SK-N-SH (cell line): ENCODE results near the gene PASK. TPM values are rescaled to one million over a fixed set of nuclear protein-coding genes. Genes with fewer than 3 reads are reported as not detected.

Source experiments
- CTCF ChIA-PET: fragments of 300-600, 350-600 bp; formaldehyde crosslinking; extraction: SDS; loops from one replicate; lab custom pipeline; 2021; lab: Yijun Ruan, JAX
- POLR2A ChIA-PET: fragments of 350-600 bp; sonication (Branson Sonifier 250); formaldehyde crosslinking; extraction: SDS; loops from one replicate; lab custom pipeline; 2020; ENCODE audit warnings: antibody characterized with exemption, inconsistent platforms; lab: Yijun Ruan, JAX
- DNase-seq: peaks from one replicate; pipeline ENCODE4 v3.0.0; 2012
- H2AFZ ChIP-seq: fragments of 200-600 bp; sonication (generic); 2 replicates; pipeline ENCODE4 v1.8.1; 2016; ENCODE audit warnings: antibody characterized with exemption, mild to moderate bottlenecking, low read depth
- H3F3A ChIP-seq: fragments of 200-600 bp; sonication (generic); replicated peaks from 2 replicates; pipeline ENCODE3; 2016; ENCODE audit warnings: antibody characterized with exemption, mild to moderate bottlenecking; ENCODE audit not compliant: insufficient read depth
- H3K27ac ChIP-seq, 2 experiments: fragments of 200-500 bp in 1 of 2; fragments of 200-600 bp in 1 of 2; sonication (Bioruptor generic) in 1 of 2; sonication (generic), shearing (Covaris generic) in 1 of 2; 2 replicates each; pipeline versions ENCODE4 v1.5.1 to v1.6.1; 2014 to 2016; ENCODE audit warnings: low read depth in 2 of 2, inconsistent platforms in 1 of 2, low read length in 1 of 2, mild to moderate bottlenecking in 1 of 2, mixed read lengths in 1 of 2
- H3K27me3 ChIP-seq: fragments of 200-600 bp; sonication (generic), shearing (Covaris generic); 2 replicates; pipeline ENCODE4 v1.6.1; 2016; ENCODE audit warnings: mixed run types; ENCODE audit not compliant: insufficient read depth
- H3K36me3 ChIP-seq, 2 experiments: fragments of 200-500 bp in 1 of 2; fragments of 200-600 bp in 1 of 2; sonication (Bioruptor generic) in 1 of 2; sonication (generic) in 1 of 2; replicated peaks in 1 of 2; 2 replicates each; pipeline versions ENCODE3 to v1.5.1; 2014 to 2016; ENCODE audit warnings: low read length in 1 of 2, mild to moderate bottlenecking in 1 of 2; ENCODE audit not compliant: insufficient read depth in 2 of 2, control insufficient read depth in 1 of 2
- H3K4me1 ChIP-seq, 2 experiments: fragments of 200-500 bp in 1 of 2; fragments of 200-600 bp in 1 of 2; sonication (Bioruptor generic) in 1 of 2; sonication (generic), shearing (Covaris generic) in 1 of 2; 2 replicates each; pipeline versions ENCODE4 v1.5.1 to v1.6.1; 2014 to 2016; ENCODE audit warnings: low read depth in 1 of 2, low read length in 1 of 2, mixed run types in 1 of 2; ENCODE audit not compliant: insufficient read depth in 2 of 2, control insufficient read depth in 1 of 2
- H3K4me2 ChIP-seq: fragments of 200-600 bp; sonication (generic), shearing (Covaris generic); 2 replicates; pipeline ENCODE4 v1.6.1; 2017; ENCODE audit warnings: mixed run types
- H3K4me3 ChIP-seq, 2 experiments: fragments of 200-500 bp in 1 of 2; fragments of 200-600 bp in 1 of 2; sonication (Bioruptor generic) in 1 of 2; sonication (generic), shearing (Covaris generic) in 1 of 2; 2 replicates each; pipeline versions ENCODE4 v1.5.1 to v1.8.1; 2014 to 2016; ENCODE audit warnings: low read depth in 2 of 2, inconsistent platforms in 1 of 2, low read length in 1 of 2, mild to moderate bottlenecking in 1 of 2, mixed read lengths in 1 of 2, moderate library complexity in 1 of 2
- H3K79me2 ChIP-seq: fragments of 200-600 bp; sonication (generic); 2 replicates; pipeline ENCODE4 v1.8.1; 2017; ENCODE audit warnings: mild to moderate bottlenecking; ENCODE audit not compliant: insufficient read depth
- H3K9ac ChIP-seq: fragments of 200-600 bp; sonication (generic); 2 replicates; pipeline ENCODE4 v1.6.1; 2017; ENCODE audit warnings: mixed run types
- H3K9me2 ChIP-seq: fragments of 200-600 bp; sonication (generic); 2 replicates; pipeline ENCODE4 v1.6.1; 2017; ENCODE audit warnings: mixed run types
- H3K9me3 ChIP-seq: fragments of 200-600 bp; sonication (generic); 2 replicates; pipeline ENCODE4 v1.6.1; 2017; ENCODE audit warnings: mixed run types, mild to moderate bottlenecking, moderate library complexity
- H4K20me1 ChIP-seq: fragments of 200-600 bp; sonication (generic); 2 replicates; pipeline ENCODE4 v1.6.1; 2017; ENCODE audit warnings: mild to moderate bottlenecking, mixed run types; ENCODE audit not compliant: insufficient read depth
- CHD2 ChIP-seq: fragments of 150-350 bp; IDR thresholded peaks from 2 replicates; pipeline ENCODE4 v1.6.1; 2018; ENCODE audit warnings: low read length; ENCODE audit not compliant: partially characterized antibody
- ELF1 ChIP-seq: IDR thresholded peaks from 2 replicates; pipeline ENCODE4 v1.4.0; 2012
- FOXJ3 ChIP-seq: sonication (generic); formaldehyde crosslinking; IDR thresholded peaks from 2 replicates; pipeline ENCODE4 v1.5.1; 2020; ENCODE audit warnings: mild to moderate bottlenecking, missing genetic modification reagents
- FOXM1 ChIP-seq: IDR thresholded peaks from 2 replicates; pipeline ENCODE4 v1.4.0; 2012; ENCODE audit warnings: low read depth, mild to moderate bottlenecking
- MEF2A ChIP-seq: IDR thresholded peaks from 2 replicates; pipeline ENCODE4 v1.4.0; 2012; ENCODE audit warnings: low read depth, borderline replicate concordance
- MXI1 ChIP-seq: IDR thresholded peaks from 2 replicates; pipeline ENCODE4 v1.6.1; 2012; ENCODE audit warnings: mild to moderate bottlenecking, low read depth, low read length, improper control_type of control experiment
- NRF1 ChIP-seq: IDR thresholded peaks from 2 replicates; pipeline ENCODE4 v1.6.1; 2012; ENCODE audit warnings: low read depth, mild to moderate bottlenecking, low read length
- RAD21 ChIP-seq: IDR thresholded peaks from 2 replicates; pipeline ENCODE4 v1.6.1; 2012; ENCODE audit warnings: mild to moderate bottlenecking, low read length
- RCOR1 ChIP-seq: fragments of 150-350 bp; IDR thresholded peaks from 2 replicates; pipeline ENCODE4 v1.6.1; 2017; ENCODE audit warnings: antibody characterized with exemption, low read length
- REST ChIP-seq: IDR thresholded peaks from 2 replicates; pipeline ENCODE4 v1.6.1; 2012; ENCODE audit warnings: mild to moderate bottlenecking, low read depth, low read length, moderate library complexity
- RFX5 ChIP-seq: IDR thresholded peaks from 2 replicates; pipeline ENCODE4 v1.6.1; 2012; ENCODE audit warnings: mild to moderate bottlenecking, improper control_type of control experiment, low read length
- RXRA ChIP-seq: IDR thresholded peaks from 2 replicates; pipeline ENCODE4 v1.4.0; 2012; ENCODE audit warnings: low read depth, mild to moderate bottlenecking, borderline replicate concordance
- SIN3A ChIP-seq: IDR thresholded peaks from 2 replicates; pipeline ENCODE4 v1.6.1; 2012; ENCODE audit warnings: low read depth, mild to moderate bottlenecking, low read length, moderate library complexity, borderline replicate concordance
- SMC3 ChIP-seq: IDR thresholded peaks from 2 replicates; pipeline ENCODE4 v1.6.1; 2012; ENCODE audit warnings: low read depth, low read length, improper control_type of control experiment
- TAF1 ChIP-seq: IDR thresholded peaks from 2 replicates; pipeline ENCODE4 v1.6.1; 2012; ENCODE audit warnings: low read depth, mild to moderate bottlenecking, low read length, moderate library complexity, borderline replicate concordance
- YY1 ChIP-seq: IDR thresholded peaks from 2 replicates; pipeline ENCODE4 v1.4.0; 2012; ENCODE audit warnings: low read depth, mild to moderate bottlenecking
- WGBS: methylation state at CpG from one replicate; pipeline ENCODE4 v1.1.6; 2017; ENCODE audit warnings: low lambda C conversion rate; 5-methylcytosine and 5-hydroxymethylcytosine counted together
- polyA plus RNA-seq, 3 experiments: library from polyadenylated mRNA; depleted of rRNA; stranded (reverse); fragments of >200 nt; gene quantifications; 2 replicates each; pipeline ENCODE4 v1.2.3, GENCODE V29; 2012
- TF ChIP-seq, protein P1 (sequence below): IDR thresholded peaks from 2 replicates; pipeline ENCODE4 v1.4.0; 2012; ENCODE audit warnings: low read depth
- TF ChIP-seq, protein P2 (sequence below): IDR thresholded peaks from 2 replicates; pipeline ENCODE4 v1.4.0; 2012; ENCODE audit warnings: low read depth, borderline replicate concordance
- TF ChIP-seq, protein P3 (sequence below): IDR thresholded peaks from 2 replicates; pipeline ENCODE4; 2012
- TF ChIP-seq, protein P4 (sequence below): IDR thresholded peaks from 2 replicates; pipeline ENCODE4 v1.4.0; 2012; ENCODE audit warnings: low read depth, borderline replicate concordance
- TF ChIP-seq, protein P5 (sequence below): fragments of 200-600 bp; sonication (generic); IDR thresholded peaks from 2 replicates; pipeline ENCODE4 v1.6.1; 2017; ENCODE audit warnings: antibody characterized with exemption, mild to moderate bottlenecking, moderate library complexity

The PASK gene
- polyA plus RNA-seq, 1 of the 3 experiments (the other 2 are of a cell fraction): 6.3 TPM

- no peak for TF ChIP-seq ELF1
- TF ChIP-seq, protein P1, sequence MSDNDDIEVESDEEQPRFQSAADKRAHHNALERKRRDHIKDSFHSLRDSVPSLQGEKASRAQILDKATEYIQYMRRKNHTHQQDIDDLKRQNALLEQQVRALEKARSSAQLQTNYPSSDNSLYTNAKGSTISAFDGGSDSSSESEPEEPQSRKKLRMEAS: no peak
These were observed 49.4 kb upstream of the PASK start (continued) for GRCh38 chr2:241198381-241199279.

- POLR2A ChIA-PET: no interaction called here
- CTCF ChIA-PET: interaction anchor here (1.2 kb wide), 1 partner anchor 11 kb away, joined by 3 read pairs; no protein-coding TSS in a partner anchor
- WGBS: 80% methylated on average over 6 of the region's 6 CpGs
These were observed 48.7 kb upstream of the PASK start for GRCh38 chr2:241197947-241198346.

More at GRCh38 chr2:241197947-241198346, 48.7 kb upstream of the PASK start:
- H3K27ac ChIP-seq: no peak overlapping the region
- no peak for DNase-seq
- no peaks in the 10 kb centered on the region for H3K79me2 ChIP-seq
- H3K4me1 ChIP-seq: no peaks in the 10 kb centered on the region
- no peaks in the 10 kb centered on the region for H3K9me3 ChIP-seq
- H3K4me3 ChIP-seq: no peak overlapping the region
- no peak overlapping the region for H3K4me2 ChIP-seq
- no peaks in the 10 kb centered on the region for H3F3A ChIP-seq
- no peaks in the 10 kb centered on the region for H3K9me2 ChIP-seq
- no peaks in the 10 kb centered on the region for H4K20me1 ChIP-seq
- no peak for TF ChIP-seq SMC3
- TF ChIP-seq NRF1: no peak
- TF ChIP-seq, protein P2, sequence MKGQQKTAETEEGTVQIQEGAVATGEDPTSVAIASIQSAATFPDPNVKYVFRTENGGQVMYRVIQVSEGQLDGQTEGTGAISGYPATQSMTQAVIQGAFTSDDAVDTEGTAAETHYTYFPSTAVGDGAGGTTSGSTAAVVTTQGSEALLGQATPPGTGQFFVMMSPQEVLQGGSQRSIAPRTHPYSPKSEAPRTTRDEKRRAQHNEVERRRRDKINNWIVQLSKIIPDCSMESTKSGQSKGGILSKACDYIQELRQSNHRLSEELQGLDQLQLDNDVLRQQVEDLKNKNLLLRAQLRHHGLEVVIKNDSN: no peak
- TF ChIP-seq RCOR1: no peak
- no peak for TF ChIP-seq MXI1
- TF ChIP-seq FOXM1: no peak
- no peak for TF ChIP-seq FOXJ3
- no peak for TF ChIP-seq RFX5
- TF ChIP-seq REST: no peak
- no peak for TF ChIP-seq RAD21
- TF ChIP-seq ELF1: no peak
- TF ChIP-seq MEF2A: no peak
- TF ChIP-seq, protein P3, sequence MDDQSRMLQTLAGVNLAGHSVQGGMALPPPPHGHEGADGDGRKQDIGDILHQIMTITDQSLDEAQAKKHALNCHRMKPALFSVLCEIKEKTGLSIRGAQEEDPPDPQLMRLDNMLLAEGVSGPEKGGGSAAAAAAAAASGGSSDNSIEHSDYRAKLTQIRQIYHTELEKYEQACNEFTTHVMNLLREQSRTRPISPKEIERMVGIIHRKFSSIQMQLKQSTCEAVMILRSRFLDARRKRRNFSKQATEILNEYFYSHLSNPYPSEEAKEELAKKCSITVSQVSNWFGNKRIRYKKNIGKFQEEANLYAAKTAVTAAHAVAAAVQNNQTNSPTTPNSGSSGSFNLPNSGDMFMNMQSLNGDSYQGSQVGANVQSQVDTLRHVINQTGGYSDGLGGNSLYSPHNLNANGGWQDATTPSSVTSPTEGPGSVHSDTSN: no peak
- TF ChIP-seq RXRA: no peak
- TF ChIP-seq, protein P4, sequence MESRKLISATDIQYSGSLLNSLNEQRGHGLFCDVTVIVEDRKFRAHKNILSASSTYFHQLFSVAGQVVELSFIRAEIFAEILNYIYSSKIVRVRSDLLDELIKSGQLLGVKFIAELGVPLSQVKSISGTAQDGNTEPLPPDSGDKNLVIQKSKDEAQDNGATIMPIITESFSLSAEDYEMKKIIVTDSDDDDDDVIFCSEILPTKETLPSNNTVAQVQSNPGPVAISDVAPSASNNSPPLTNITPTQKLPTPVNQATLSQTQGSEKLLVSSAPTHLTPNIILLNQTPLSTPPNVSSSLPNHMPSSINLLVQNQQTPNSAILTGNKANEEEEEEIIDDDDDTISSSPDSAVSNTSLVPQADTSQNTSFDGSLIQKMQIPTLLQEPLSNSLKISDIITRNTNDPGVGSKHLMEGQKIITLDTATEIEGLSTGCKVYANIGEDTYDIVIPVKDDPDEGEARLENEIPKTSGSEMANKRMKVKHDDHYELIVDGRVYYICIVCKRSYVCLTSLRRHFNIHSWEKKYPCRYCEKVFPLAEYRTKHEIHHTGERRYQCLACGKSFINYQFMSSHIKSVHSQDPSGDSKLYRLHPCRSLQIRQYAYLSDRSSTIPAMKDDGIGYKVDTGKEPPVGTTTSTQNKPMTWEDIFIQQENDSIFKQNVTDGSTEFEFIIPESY: no peak
- TF ChIP-seq, protein P5, sequence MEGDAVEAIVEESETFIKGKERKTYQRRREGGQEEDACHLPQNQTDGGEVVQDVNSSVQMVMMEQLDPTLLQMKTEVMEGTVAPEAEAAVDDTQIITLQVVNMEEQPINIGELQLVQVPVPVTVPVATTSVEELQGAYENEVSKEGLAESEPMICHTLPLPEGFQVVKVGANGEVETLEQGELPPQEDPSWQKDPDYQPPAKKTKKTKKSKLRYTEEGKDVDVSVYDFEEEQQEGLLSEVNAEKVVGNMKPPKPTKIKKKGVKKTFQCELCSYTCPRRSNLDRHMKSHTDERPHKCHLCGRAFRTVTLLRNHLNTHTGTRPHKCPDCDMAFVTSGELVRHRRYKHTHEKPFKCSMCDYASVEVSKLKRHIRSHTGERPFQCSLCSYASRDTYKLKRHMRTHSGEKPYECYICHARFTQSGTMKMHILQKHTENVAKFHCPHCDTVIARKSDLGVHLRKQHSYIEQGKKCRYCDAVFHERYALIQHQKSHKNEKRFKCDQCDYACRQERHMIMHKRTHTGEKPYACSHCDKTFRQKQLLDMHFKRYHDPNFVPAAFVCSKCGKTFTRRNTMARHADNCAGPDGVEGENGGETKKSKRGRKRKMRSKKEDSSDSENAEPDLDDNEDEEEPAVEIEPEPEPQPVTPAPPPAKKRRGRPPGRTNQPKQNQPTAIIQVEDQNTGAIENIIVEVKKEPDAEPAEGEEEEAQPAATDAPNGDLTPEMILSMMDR: no peak
- no peak for TF ChIP-seq CHD2
- no peak for TF ChIP-seq YY1
- no peak for TF ChIP-seq TAF1
- no peak for TF ChIP-seq SIN3A
- no peaks in the 10 kb centered on the region for H3K27me3 ChIP-seq
- H2AFZ ChIP-seq: no peak overlapping the region
- H3K36me3 ChIP-seq: no peaks in the 10 kb centered on the region
- H3K9ac ChIP-seq: no peak overlapping the region
